Endothelial cell of umbilical vein (primary cell): ENCODE measurements around the gene PDSS2. TPM values are rescaled to one million over a fixed set of nuclear protein-coding genes. Genes with fewer than 3 reads are reported as not detected.

ENCODE experiments used
- BruUV-seq: library from RNA; stranded (reverse); fragments of 400-500 nt; replicated peaks from 2 replicates; lab custom pipeline; 2021; lab: Mats Ljungman, UMichigan
- CTCF ChIA-PET: fragments of 300-600, 350-600 bp; sonication (Branson Sonifier 250); formaldehyde crosslinking; loops from one replicate; lab custom pipeline; 2021; ENCODE audit warnings: antibody characterized with exemption, inconsistent platforms; lab: Charles Lee
- POLR2A ChIA-PET: fragments of 300-600, 350-600 bp; sonication (Branson Sonifier 250); formaldehyde crosslinking; loops from one replicate; lab custom pipeline; 2021; ENCODE audit warnings: antibody characterized with exemption, inconsistent platforms; lab: Charles Lee
- DNase-seq: peaks from one replicate; pipeline ENCODE4 v3.0.0-alpha.2; 2011; ENCODE audit warnings: low read depth, low spot score
- FAIRE-seq: peaks from 2 replicates; lab custom pipeline; 2011; peaks lifted over from hg19 to GRCh38; lab: Jason Lieb, UNC
- H2AFZ ChIP-seq: 2 replicates; pipeline ENCODE4 v1.6.0; 2012; ENCODE audit warnings: low read depth, low read length, control low read depth, inconsistent platforms
- H3K27ac ChIP-seq: 2 replicates; pipeline ENCODE4 v1.5.1; 2011; ENCODE audit warnings: low read depth, mild to moderate bottlenecking, control low read depth, low read length, moderate library complexity; ENCODE audit not compliant: insufficient read depth
- H3K27me3 ChIP-seq, 2 experiments: 2 replicates each; pipeline versions ENCODE4 v1.6.0 to v1.6.1; 2011; ENCODE audit warnings: low read length in 2 of 2, mixed read lengths in 1 of 2; ENCODE audit not compliant: control insufficient read depth in 2 of 2, insufficient read depth in 2 of 2
- H3K36me3 ChIP-seq, 2 experiments: 2 replicates in 1 of 2; 3 replicates in 1 of 2; pipeline ENCODE4 v1.5.1; 2011; ENCODE audit warnings: low read length in 2 of 2, mild to moderate bottlenecking in 1 of 2, moderate library complexity in 1 of 2; ENCODE audit not compliant: control insufficient read depth in 2 of 2, insufficient read depth in 2 of 2; ENCODE audit errors: extremely low read depth in 1 of 2
- H3K4me1 ChIP-seq: 3 replicates; pipeline ENCODE4 v1.5.1; 2011; ENCODE audit warnings: mild to moderate bottlenecking, low read length; ENCODE audit not compliant: control insufficient read depth, insufficient read depth; ENCODE audit errors: extremely low read depth
- H3K4me2 ChIP-seq: 2 replicates; pipeline ENCODE4 v1.6.1; 2011; ENCODE audit warnings: low read length, control low read depth, mixed read lengths; ENCODE audit not compliant: insufficient read depth
- H3K4me3 ChIP-seq, 3 experiments: fragments of 200-600 bp in 1 of 3; sonication (generic), shearing (Covaris generic) in 1 of 3; replicated peaks in 1 of 3; 2 replicates each; pipeline ENCODE4 v1.5.1; 2011 to 2016; ENCODE audit warnings: control low read depth in 3 of 3, low read length in 3 of 3, mild to moderate bottlenecking in 2 of 3, inconsistent platforms in 1 of 3, low read depth in 1 of 3, moderate library complexity in 1 of 3; ENCODE audit not compliant: insufficient read depth in 1 of 3
- H3K79me2 ChIP-seq: 2 replicates; pipeline ENCODE4 v1.6.0; 2012; ENCODE audit warnings: low read length, inconsistent platforms; ENCODE audit not compliant: control insufficient read depth, insufficient read depth
- H3K9ac ChIP-seq: replicated peaks from 2 replicates; pipeline ENCODE3; 2011; ENCODE audit warnings: low read length, control low read depth; ENCODE audit not compliant: insufficient read depth; ENCODE audit errors: extremely low read depth
- H3K9me1 ChIP-seq: replicated peaks from 3 replicates; pipeline ENCODE4 v1.6.0; 2011; ENCODE audit warnings: mild to moderate bottlenecking, low read length; ENCODE audit not compliant: control insufficient read depth, insufficient read depth; ENCODE audit errors: extremely low read depth
- H3K9me3 ChIP-seq: replicated peaks from 2 replicates; pipeline ENCODE4 v1.5.1; 2012; ENCODE audit warnings: low read length, inconsistent platforms; ENCODE audit not compliant: control insufficient read depth, insufficient read depth
- H4K20me1 ChIP-seq: replicated peaks from 2 replicates; pipeline ENCODE3; 2011; ENCODE audit warnings: mild to moderate bottlenecking, low read length; ENCODE audit not compliant: control insufficient read depth, insufficient read depth; ENCODE audit errors: extremely low read depth
- EZH2 ChIP-seq: IDR thresholded peaks from 2 replicates; pipeline ENCODE4 v1.6.1; 2012; ENCODE audit warnings: borderline replicate concordance, low read depth, mild to moderate bottlenecking, moderate library complexity, low read length, inconsistent platforms; ENCODE audit not compliant: severe bottlenecking
- FOS ChIP-seq: IDR thresholded peaks from 2 replicates; pipeline ENCODE4 v1.6.1; 2011; ENCODE audit warnings: mild to moderate bottlenecking, low read length, moderate library complexity, borderline replicate concordance; ENCODE audit not compliant: insufficient read depth
- GATA2 ChIP-seq: IDR thresholded peaks from 2 replicates; pipeline ENCODE4 v1.7.0; 2011; ENCODE audit warnings: low read depth, mild to moderate bottlenecking, moderate library complexity, mixed read lengths, low read length; ENCODE audit not compliant: insufficient read length, insufficient read depth
- JUN ChIP-seq: IDR thresholded peaks from 2 replicates; pipeline ENCODE4 v1.6.1; 2011; ENCODE audit warnings: borderline replicate concordance, low read depth; ENCODE audit not compliant: insufficient read length, insufficient read depth
- MYC ChIP-seq: IDR thresholded peaks from one replicate; pipeline ENCODE4 v1.6.1; 2011; ENCODE audit warnings: mild to moderate bottlenecking, low read depth, low read length
- POLR2A ChIP-seq: IDR thresholded peaks from 2 replicates; pipeline ENCODE4 v1.6.1; 2012; ENCODE audit warnings: low read depth, mild to moderate bottlenecking, control low read depth, low read length
- POLR2AphosphoS5 ChIP-seq: IDR thresholded peaks from 2 replicates; pipeline ENCODE4 v1.6.1; 2012; ENCODE audit warnings: low read depth, mild to moderate bottlenecking, control low read depth, low read length, moderate library complexity; ENCODE audit not compliant: insufficient read depth
- dilution Hi-C: fragments of 300-500 bp; cut with MboI; formaldehyde crosslinking; loops from one replicate; pipeline ENCODE4 v1.15.0; 2019; ENCODE audit warnings: low sequenced_read_pairs; ENCODE audit not compliant: extremely low pct_ligation_motif_present
- intact Hi-C: fragments of 100-400 bp; cut with micrococcal nuclease; formaldehyde crosslinking; loops from one replicate; pipeline ENCODE4 v1.10.0; 2022
- polyA plus RNA-seq, 4 experiments: library from polyadenylated mRNA; depleted of rRNA in 3 of 4; stranded (reverse) in 3 of 4; unstranded in 1 of 4; fragments of >200 nt; gene quantifications; 2 replicates each; pipeline versions ENCODE4 v1.2.1 to v1.2.3, GENCODE V29; 2011 to 2012; ENCODE audit warnings: missing spikeins in 1 of 4
- total RNA-seq: library from RNA; stranded (reverse); gene quantifications from 2 replicates; pipeline ENCODE4 v1.2.3, GENCODE V29; 2021
- TF ChIP-seq, protein P1 (sequence below), 2 donors: IDR thresholded peaks; 1 replicate in 1 of 2; 2 replicates in 1 of 2; pipeline ENCODE4 v1.5.1; 2011; ENCODE audit warnings: low read length in 2 of 2, mild to moderate bottlenecking in 2 of 2, moderate library complexity in 2 of 2, control low read depth in 1 of 2, inconsistent platforms in 1 of 2, low read depth in 1 of 2; ENCODE audit not compliant: insufficient read depth in 1 of 2; ENCODE audit errors: extremely low read depth in 1 of 2
- TF ChIP-seq, protein P2 (sequence below): IDR thresholded peaks from 2 replicates; pipeline ENCODE4 v1.6.1; 2011; ENCODE audit not compliant: insufficient read depth, insufficient read length

Gene PDSS2
- total and polyA plus RNA-seq, 2 donors (not counting 3 experiments of a cell fraction or from before 2014, with no cell fraction given) = 7.6 to 9.3 TPM

DNA sequence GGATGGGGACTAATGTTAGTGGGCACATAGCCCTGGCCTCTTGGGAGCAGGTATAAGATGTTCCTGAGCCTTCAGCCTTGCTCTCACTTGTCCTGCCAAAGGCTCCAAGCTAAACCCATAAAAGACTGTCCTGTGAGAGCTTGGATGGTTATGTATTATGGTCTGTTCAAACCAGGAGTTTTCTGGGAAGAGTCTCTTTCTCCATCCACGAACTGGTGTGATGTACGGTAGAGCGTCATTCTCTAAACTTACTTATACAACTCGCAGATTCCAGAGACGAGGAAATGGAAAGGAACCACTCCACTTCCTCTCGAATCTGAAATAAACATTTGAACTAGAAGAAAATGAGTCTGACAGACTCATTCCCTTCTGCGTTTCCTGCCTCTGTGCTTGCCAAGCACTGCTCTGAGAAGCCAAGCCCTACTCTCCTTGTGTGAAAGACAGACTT, 35.9 kb upstream of the PDSS2 start:
- no peaks in the 10 kb centered on the region for H3K27me3 ChIP-seq
- H4K20me1 ChIP-seq = no peaks in the 10 kb centered on the region
- H3K4me2 ChIP-seq = peak overlapping the region; percentile 78
- peak; percentile 80 for FAIRE-seq
- H3K9me3 ChIP-seq = no peaks in the 10 kb centered on the region
- CTCF ChIA-PET = interaction anchor here (1.1 to 1.9 kb wide), 2 partner anchors 177 to 310 kb away, joined by 3 to 7 read pairs; no protein-coding TSS in a partner anchor
- H3K4me3 ChIP-seq = peak overlapping the region in 1 of 3 experiments; percentile 37
- intact Hi-C loops = loop anchor here (10.0 kb wide), 3 partner anchors 380 to 470 kb away; partner anchors contain the start of genes BEND3, MTRES1 and SEC63
- dilution Hi-C loops = no loop called here
- H3K4me1 ChIP-seq = peaks cover 53% of the 10 kb centered on the region
- POLR2A ChIA-PET = no interaction called here
- peak; percentile 80 for DNase-seq
- TF ChIP-seq MYC (no peak), GATA2 (no peak), FOS (peak; percentile 48), EZH2 (no peak), POLR2AphosphoS5 (no peak), JUN (no peak), POLR2A (peak; percentile 29)
- TF ChIP-seq, protein P1, sequence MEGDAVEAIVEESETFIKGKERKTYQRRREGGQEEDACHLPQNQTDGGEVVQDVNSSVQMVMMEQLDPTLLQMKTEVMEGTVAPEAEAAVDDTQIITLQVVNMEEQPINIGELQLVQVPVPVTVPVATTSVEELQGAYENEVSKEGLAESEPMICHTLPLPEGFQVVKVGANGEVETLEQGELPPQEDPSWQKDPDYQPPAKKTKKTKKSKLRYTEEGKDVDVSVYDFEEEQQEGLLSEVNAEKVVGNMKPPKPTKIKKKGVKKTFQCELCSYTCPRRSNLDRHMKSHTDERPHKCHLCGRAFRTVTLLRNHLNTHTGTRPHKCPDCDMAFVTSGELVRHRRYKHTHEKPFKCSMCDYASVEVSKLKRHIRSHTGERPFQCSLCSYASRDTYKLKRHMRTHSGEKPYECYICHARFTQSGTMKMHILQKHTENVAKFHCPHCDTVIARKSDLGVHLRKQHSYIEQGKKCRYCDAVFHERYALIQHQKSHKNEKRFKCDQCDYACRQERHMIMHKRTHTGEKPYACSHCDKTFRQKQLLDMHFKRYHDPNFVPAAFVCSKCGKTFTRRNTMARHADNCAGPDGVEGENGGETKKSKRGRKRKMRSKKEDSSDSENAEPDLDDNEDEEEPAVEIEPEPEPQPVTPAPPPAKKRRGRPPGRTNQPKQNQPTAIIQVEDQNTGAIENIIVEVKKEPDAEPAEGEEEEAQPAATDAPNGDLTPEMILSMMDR (IDR thresholded peaks at IDR 0.05; ENCODE audit: extremely low read depth in 1 of 2, insufficient read depth in 1 of 2, low read depth in 1 of 2, low read length in 2 of 2) = no peak
- TF ChIP-seq, protein P2, sequence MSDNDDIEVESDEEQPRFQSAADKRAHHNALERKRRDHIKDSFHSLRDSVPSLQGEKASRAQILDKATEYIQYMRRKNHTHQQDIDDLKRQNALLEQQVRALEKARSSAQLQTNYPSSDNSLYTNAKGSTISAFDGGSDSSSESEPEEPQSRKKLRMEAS = no peak
- TSS peak; percentile 72 for BruUV-seq
- peak overlapping the region; percentile 50 for H3K27ac ChIP-seq
- peak overlapping the region; percentile 32 for H3K9ac ChIP-seq
- peak overlapping the region; percentile 56 for H2AFZ ChIP-seq
- H3K36me3 ChIP-seq = no peaks in the 10 kb centered on the region
- H3K9me1 ChIP-seq = no peaks in the 10 kb centered on the region
- peaks cover 1% of the 10 kb centered on the region for H3K79me2 ChIP-seq
